Uterus (tissue), 2 donors: ENCODE measurements around the gene DHDH.

Experiments used
- POLR2A ChIP-seq, 2 donors: fragments of 450-650 bp; IDR thresholded peaks; one replicate each; pipeline ENCODE4 v1.6.1; 2016; ENCODE audit warnings: antibody characterized with exemption in 2 of 2, mild to moderate bottlenecking in 1 of 2, moderate library complexity in 1 of 2
- TF ChIP-seq, protein P1 (sequence below), 4 experiments: fragments of 200-600 bp in 2 of 4; fragments of 450-650 bp in 2 of 4; sonication (generic) in 2 of 4; IDR thresholded peaks; one replicate each; pipeline ENCODE4 v1.5.1; 2016 to 2019; ENCODE audit warnings: antibody characterized with exemption in 4 of 4, mild to moderate bottlenecking in 2 of 4, moderate library complexity in 1 of 4

DNA sequence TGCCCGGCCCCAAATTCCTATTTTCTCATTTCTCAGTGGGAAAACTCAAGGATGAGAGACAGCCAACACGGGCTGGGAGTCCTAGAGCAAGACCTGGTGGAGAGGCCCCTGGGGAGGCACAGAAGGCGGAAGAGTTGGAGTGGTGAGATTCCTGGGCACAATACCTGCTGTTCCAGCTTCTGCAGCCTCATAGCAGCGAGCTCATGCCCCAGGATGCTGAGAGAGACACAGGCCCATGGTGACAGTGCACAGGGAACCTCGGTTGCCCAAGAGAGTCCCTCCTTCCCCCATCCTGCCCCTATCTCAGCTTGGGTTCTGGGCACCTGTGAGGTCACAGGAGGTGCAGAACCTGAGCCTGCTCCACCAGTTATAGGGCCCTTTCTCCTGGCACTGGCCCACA lies 36.3 kb upstream of the DHDH start:
- TF ChIP-seq, protein P1, sequence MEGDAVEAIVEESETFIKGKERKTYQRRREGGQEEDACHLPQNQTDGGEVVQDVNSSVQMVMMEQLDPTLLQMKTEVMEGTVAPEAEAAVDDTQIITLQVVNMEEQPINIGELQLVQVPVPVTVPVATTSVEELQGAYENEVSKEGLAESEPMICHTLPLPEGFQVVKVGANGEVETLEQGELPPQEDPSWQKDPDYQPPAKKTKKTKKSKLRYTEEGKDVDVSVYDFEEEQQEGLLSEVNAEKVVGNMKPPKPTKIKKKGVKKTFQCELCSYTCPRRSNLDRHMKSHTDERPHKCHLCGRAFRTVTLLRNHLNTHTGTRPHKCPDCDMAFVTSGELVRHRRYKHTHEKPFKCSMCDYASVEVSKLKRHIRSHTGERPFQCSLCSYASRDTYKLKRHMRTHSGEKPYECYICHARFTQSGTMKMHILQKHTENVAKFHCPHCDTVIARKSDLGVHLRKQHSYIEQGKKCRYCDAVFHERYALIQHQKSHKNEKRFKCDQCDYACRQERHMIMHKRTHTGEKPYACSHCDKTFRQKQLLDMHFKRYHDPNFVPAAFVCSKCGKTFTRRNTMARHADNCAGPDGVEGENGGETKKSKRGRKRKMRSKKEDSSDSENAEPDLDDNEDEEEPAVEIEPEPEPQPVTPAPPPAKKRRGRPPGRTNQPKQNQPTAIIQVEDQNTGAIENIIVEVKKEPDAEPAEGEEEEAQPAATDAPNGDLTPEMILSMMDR (IDR thresholded peaks at IDR 0.05): no peak
- TF ChIP-seq POLR2A (IDR thresholded peaks at IDR 0.05): no peak
